Right hindlimb (tissue), 1 donor: ENCODE results near the gene RPRML.
"Not testable (repeated sequence)": the region's sequence is repeated elsewhere in the genome, so short reads cannot be mapped to it uniquely, and the experiment has no call there.

ENCODE experiments used
- DNase-seq: peaks from one replicate; pipeline ENCODE4 v3.0.0-alpha.2; 2018

RPRML gene

DNA sequence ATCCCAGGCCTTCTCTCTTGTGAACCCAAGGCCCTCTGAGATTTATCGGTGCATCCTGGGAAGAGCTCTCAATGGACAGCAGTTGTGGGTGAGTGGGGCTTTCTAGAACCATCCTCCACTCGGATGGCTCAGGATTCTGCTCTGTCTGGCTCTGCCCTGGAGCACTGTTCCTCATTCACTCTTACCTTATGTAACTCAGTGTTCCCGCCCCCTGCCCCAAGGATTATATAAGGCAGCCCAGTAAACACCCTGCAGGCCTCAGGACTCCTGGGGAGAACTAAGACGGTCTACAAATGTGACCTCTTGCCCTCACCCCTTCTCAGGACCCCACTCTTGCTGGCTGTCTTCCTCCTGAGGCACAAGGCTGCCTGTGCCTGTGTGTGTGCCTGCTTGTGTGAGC is 3.8 kb downstream of the RPRML start:
- no peak for DNase-seq

DNA sequence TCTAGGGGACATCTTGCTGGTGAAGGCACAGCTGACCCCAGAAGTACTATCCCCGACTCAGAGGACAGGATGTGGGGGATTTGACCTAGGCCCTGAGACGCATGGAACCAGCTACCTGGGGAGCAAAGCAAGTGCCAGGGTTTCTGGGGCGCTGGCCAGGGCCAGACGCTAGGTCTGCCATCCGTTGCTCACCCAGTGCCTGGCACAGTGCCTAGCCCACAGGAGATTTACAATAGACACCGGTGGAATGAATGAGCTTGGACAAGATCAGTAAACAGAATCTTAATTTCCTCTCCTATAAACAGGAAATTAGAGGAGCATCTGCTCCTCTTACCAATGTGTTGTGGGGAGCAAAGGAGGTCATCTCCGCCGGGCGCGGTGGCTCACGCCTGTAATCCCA is 5.0 kb downstream of the RPRML start:
- no peak for DNase-seq

- no peak for DNase-seq
These were observed 6.7 kb downstream of the RPRML start for GRCh38 chr17:46972346-46972745.

GRCh38 chr17:46971647-46972300 is 7.3 kb downstream of the RPRML start:
- DNase-seq, result no peak

GRCh38 chr17:46968896-46969295 is 10.2 kb downstream of the RPRML start:
- DNase-seq, result no peak

GRCh38 chr17:46968224-46968834 is 10.7 kb downstream of the RPRML start:
- DNase-seq, result no peak

DNA sequence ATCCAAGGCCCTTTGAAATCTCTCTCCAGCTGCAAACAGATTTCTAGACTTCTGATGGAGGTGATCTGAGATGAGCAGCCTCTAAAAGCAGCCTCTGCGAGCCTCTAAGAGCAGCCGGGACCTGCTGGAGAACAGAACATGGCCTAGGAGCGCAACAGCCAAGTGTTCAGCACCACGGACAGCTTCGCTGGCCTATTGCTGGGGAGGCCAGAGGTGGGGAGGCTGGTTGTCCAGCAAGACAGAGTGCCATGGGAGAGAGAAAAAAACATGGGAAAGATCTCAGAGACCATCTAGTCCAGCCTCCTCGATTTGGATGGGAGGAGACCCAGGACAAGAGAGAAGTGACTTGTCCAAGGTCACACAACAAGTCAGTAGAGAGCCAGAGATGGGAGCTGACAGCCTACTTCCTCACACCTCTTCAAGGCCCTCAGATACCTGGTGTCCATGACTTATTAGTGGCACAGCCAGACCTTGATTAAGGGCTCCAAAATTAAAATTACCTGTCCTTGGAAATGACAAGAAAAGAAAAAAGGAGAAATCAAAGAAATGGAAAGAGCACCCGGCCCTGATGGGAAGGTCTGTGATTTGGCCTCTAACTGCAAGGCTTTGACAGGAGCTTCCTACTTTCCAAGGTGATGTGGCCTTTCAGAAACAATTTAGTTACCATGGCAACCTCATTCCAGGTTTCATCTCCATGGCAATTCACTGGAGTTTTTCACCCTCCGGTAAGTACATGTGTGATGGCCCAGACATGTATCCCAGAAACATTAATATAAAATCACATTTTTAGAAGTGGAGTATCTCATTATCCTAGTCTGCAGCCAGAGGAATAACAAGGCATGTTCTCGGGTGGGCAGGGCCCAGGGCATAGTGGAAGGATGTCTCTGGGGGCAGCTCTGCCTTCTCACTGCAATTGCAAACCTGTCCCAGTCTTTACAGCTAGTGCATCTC is 14.5 kb downstream of the RPRML start:
- DNase-seq, result no peak

DNA sequence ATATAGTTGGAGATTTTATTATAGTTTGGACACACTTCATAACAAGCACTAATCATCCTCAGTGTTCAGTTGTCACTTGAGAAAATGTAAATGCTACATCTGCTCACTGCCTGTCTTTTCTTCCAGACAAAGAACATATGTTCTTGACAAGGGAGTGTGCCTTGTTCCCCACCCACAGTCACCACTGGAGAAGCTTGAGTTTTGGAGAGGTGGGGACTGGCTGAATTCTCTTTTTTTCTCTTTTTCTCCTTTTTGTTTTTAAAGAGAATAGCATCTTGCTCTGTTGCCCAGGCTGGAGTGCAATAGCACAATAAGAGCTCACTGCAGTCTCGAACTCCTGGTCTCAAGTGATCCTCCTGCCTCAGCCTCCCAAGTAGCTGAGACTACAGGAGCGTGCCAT is 15.5 kb downstream of the RPRML start:
- no peak for DNase-seq

DNA sequence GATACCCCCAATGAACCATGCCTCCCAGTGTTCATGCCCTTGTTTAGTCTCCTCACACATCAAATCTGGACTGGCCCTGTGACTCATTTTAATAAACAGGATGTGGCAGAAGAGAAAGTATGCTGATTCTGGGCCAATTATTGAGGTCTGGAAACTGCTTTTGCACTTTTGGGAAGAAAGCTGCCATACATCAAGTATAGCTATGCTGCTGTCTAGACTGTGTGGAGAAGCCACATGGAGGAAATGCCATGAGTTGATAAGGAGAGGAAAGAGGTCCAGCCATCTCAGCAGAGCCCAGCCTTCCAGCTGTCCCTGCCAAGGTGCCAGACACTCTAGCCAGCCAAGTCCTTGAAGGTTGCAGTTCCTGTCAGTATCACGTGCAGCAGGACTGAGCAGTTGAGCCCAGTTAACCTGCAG is 16.7 kb downstream of the RPRML start:
- no peak for DNase-seq

DNA sequence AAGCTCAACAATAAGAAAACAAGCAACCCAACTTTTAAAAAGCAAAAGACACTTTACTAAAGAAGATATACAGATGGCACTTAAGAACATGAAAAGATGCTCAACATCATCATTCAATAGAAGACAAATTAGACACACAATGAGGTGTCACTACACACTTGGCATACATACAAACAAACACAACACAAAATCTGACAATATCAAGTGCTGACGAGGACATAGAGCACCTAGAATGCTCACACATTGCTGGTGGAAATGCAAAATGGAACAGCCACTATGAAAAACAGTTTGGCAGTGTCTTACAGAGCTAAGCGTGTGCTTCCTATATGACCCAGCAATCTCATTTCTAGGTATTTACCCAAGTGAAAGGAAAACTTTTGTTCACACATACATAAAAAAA is 18.9 kb downstream of the RPRML start:
- DNase-seq, result no peak

GRCh38 chr17:46958041-46958591 is 20.9 kb downstream of the RPRML start:
- DNase-seq, result no peak

DNA sequence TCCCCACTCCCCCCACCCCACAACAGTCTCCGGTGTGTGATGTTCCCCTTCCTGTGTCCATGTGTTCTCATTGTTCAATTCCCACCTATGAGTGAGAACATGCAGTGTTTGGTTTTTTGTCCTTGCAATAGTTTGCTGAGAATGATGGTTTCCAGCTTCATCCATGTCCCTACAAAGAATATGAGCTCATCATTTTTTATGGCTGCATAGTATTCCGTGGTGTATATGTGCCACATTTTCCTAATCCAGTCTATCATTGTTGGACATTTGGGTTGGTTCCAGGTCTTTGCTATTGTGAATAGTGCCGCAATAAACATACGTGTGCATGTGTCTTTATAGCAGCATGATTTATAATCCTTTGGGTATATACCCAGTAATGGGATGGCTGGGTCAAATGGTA is 25.9 kb downstream of the RPRML start:
- DNase-seq, result not testable (repeated sequence)

GRCh38 chr17:46952115-46952514 is 26.9 kb downstream of the RPRML start:
- DNase-seq, result no peak

DNA sequence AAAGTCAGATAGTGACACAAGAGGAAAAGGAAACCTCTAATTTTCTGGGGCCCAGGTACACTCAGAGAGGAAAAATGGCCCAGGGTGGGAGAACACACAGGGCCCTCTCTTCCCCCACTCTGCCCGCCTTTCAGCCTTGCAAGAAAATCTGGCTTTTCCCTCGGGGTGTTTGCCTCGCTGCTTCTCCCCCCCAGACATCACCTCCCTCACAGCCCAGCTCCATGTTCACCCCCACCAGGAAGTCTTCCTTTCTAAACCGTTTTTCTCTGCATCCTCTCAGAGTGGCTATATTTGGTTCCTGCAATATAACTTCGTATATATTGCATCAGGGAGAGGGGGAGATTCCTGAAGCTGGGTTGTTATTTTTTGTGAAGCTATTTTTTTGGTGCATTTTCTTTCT is 27.3 kb downstream of the RPRML start:
- DNase-seq, result no peak

DNA sequence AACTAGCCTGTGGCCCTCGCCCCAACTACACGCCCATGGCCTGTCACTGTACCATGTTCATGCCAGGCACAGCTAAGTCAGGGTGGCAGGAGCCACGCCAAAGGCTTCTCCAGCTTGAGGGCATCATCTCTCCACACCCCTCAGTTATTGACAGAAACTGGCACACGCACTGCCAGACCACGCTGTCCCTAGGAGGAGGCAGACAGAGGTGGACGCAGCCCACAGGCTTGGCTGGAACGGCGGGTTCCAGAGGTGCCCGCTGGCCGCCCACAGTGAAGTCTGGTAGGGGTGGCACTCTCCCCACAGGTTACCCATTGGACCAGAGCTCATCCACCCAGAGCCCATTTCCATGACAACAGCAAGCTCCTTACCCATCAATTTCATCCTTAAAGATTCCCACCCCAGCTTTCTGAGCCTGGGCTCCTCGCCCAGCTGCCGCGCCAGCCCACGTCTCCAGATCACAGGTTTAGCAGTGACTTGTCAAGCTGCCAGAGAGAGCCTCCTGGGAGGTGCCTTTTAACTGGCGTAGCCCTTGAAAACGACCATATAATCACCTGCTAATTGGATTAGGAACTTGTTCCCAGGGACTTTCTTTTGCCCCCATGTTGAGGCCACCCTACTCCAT is 27.9 kb downstream of the RPRML start:
- no peak for DNase-seq

DNA sequence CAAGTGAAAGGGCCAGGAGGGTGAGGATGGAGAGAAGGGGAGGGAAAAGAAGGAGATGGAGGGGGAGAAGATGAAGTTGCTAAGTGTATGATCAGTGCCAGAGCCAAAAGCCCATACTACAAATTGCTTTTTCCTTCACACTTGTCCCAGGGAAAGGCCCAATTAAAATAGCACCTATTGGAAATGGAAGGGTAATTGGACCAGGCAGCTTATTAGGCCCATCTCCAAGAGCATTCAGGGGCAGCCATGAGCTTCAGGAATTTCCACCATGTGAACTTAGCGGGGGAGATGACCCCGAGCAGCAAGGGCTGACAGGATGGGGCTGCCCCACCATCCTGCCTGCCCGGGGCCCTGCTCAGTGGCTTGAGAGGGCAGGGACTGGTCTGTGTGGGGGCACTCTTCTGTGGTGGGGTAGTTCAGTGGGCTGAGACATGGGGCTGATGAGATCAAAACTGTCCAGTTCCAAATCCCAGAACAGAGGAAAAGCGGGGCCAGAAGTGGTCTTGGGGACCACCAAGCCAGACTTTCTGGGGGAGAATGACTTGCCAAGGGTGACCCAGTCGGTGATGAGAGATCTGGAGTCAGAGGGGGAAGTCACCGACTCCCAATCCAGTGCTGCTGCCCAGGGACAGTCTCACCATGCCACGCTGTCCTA is 28.6 kb downstream of the RPRML start:
- no peak for DNase-seq

DNA sequence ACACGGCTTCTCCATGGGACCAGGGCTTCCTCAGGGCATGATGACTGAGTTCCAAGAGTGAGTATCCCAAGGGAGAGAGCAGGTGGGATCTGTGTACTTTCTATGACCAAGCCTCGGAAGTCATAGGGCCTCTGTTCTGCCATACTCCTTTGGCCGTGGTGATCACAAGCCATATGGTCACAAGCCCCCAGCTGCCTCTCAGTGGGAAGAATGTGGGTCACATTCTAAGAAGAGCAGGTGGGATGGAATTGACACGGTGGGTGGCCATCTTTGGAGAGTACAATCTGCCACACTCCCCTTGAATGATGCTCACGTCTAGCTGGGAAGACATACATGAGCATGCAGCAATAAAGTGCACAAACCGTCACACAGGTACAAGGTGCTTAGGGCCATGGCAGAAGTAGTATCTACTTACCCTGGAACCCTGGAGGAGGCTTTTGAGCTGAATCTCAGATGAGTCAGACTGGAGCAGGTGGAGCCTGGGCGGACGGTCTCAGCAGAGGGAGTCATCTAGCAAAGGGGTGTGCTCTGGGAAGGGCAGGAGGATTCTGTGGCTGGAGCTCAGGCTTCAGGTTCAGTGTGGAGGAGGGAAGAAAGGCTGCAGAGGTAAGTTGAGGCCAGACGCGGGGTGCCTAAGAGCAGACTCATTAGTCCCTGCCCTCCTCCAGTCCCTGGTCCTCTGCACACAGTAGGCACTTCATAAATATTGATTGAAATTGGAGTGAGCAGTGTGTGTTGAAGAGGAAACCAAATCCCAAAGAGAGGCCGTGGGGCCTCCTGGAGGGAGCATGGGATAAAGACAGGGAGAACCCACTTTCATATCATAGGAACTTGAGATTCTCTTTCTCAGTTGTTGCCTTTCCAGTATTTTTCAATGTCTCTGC is 29.5 kb downstream of the RPRML start:
- DNase-seq, result no peak

GRCh38 chr17:46948544-46948943 is 30.5 kb downstream of the RPRML start:
- DNase-seq, result no peak

DNA sequence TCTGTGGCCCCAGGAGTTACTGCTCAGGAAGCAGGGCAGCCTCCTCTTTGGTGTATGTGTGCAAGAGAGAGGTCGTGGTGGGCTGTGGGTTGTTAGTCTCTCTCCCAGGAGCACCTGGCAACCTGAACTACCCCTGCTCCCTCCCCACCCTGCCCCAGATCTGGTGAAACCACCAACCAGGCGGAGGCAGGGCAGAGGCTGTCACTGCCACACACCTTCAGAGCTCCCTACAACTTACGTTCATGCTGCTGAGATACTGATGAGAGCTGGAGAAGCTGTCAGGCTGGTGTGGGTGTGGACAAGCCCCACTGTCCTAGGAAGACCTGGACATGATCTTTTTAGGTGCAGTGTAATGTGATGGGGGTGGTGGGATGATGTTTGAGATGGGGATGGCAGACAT is 31.8 kb downstream of the RPRML start:
- DNase-seq, result no peak

- DNase-seq, result no peak
These were observed 34.1 kb downstream of the RPRML start for GRCh38 chr17:46944931-46945330.
